K562 (cell line): ENCODE measurements around the gene IRF9. TPM values are rescaled to one million over a fixed set of nuclear protein-coding genes. Genes with fewer than 3 reads are reported as not detected.

Source experiments
- ARID1B ChIP-seq: fragments of 450-650 bp; IDR thresholded peaks from 2 replicates; pipeline ENCODE4 v1.6.1; 2016; ENCODE audit warnings: antibody characterized with exemption, mild to moderate bottlenecking, inconsistent platforms
- MECOM ChIP-seq: fragments of 250-450 bp; sonication (Bioruptor Pico); IDR thresholded peaks from 2 replicates; pipeline ENCODE4 v1.8.0; 2022; ENCODE audit warnings: inconsistent platforms
- RBM14 ChIP-seq: fragments of 200-400 bp; formaldehyde crosslinking; IDR thresholded peaks from 2 replicates; pipeline ENCODE4 v1.6.1; 2018; ENCODE audit warnings: low read depth, mild to moderate bottlenecking, low read length, moderate library complexity, borderline replicate concordance; ENCODE audit not compliant: insufficient read depth
- RBM25 ChIP-seq: fragments of 200-400 bp; formaldehyde crosslinking; IDR thresholded peaks from 2 replicates; pipeline ENCODE4 v1.6.1; 2018; ENCODE audit warnings: low read length, low read depth, moderate library complexity; ENCODE audit not compliant: severe bottlenecking
- RFX5 ChIP-seq: IDR thresholded peaks from 2 replicates; pipeline ENCODE4 v1.6.1; 2011; ENCODE audit warnings: low read depth, mild to moderate bottlenecking, improper control_type of control experiment, low read length
- SAFB2 ChIP-seq: fragments of 200-400 bp; formaldehyde crosslinking; IDR thresholded peaks from 2 replicates; pipeline ENCODE4 v1.6.1; 2018; ENCODE audit warnings: borderline replicate concordance, low read length, low read depth, moderate library complexity; ENCODE audit not compliant: severe bottlenecking
- SRF ChIP-seq, 2 experiments: fragments of 250-450, 450-650 bp in 1 of 2; sonication (Bioruptor Pico) in 1 of 2; sonication (generic) in 1 of 2; formaldehyde crosslinking; IDR thresholded peaks; 2 replicates each; pipeline versions ENCODE4 v1.5.0 to v1.5.1; 2020 to 2022; ENCODE audit warnings: mild to moderate bottlenecking in 1 of 2, missing genetic modification reagents in 1 of 2
- TCFL5 ChIP-seq: fragments of 250-450 bp; sonication (Bioruptor Pico); conservative IDR thresholded peaks from 2 replicates; pipeline ENCODE4 v1.6.1; 2021; ENCODE audit warnings: mild to moderate bottlenecking, moderate library complexity, matching md5 sums
- ZKSCAN8 ChIP-seq: fragments of 200-800 bp; sonication (Bioruptor generic); IDR thresholded peaks from 2 replicates; pipeline ENCODE4 v1.6.1; 2016; ENCODE audit warnings: missing genetic modification characterization, missing compliant biosample characterization
- ZNF274 ChIP-seq: IDR thresholded peaks from 2 replicates; pipeline ENCODE4 v1.6.1; 2011; ENCODE audit warnings: low read depth, mild to moderate bottlenecking, low read length, moderate library complexity, borderline replicate concordance
- ZNF507 ChIP-seq: conservative IDR thresholded peaks from 2 replicates; pipeline ENCODE4 v1.6.1; 2017; ENCODE audit warnings: missing genetic modification characterization, missing compliant biosample characterization
- ZNF668 ChIP-seq: fragments of 250-450 bp; sonication (Bioruptor Pico); IDR thresholded peaks from 2 replicates; pipeline ENCODE4 v1.8.0; 2022; ENCODE audit warnings: mild to moderate bottlenecking, inconsistent platforms
- ZNF780A ChIP-seq: fragments of 250-450 bp; sonication (Bioruptor Pico); IDR thresholded peaks from 2 replicates; pipeline ENCODE4 v1.5.0; 2021; ENCODE audit warnings: mild to moderate bottlenecking
- polyA plus RNA-seq, 8 experiments: library from polyadenylated mRNA; depleted of rRNA in 4 of 8; stranded (reverse) in 5 of 8; unstranded in 3 of 8; fragments of >200 nt; fragmentation: Nextera tagmentation in 2 of 8; fragmentation: Illumina TruSeq in 1 of 8; extraction: Ambion mirVana in 2 of 8; extraction: Trizol in 1 of 8; gene quantifications; 2 replicates each; pipeline versions ENCODE4 v1.2.1 to v1.2.3, GENCODE V29; 2011 to 2014; ENCODE audit warnings: inconsistent platforms in 1 of 8, missing spikeins in 1 of 8
- total RNA-seq, 7 experiments: library from RNA; depleted of rRNA in 6 of 7; stranded (reverse); fragments of >200 nt in 6 of 7; fragmentation: Illumina TruSeq in 2 of 7; extraction: Trizol in 2 of 7; gene quantifications; 2 replicates each; pipeline versions ENCODE4 v1.2.1 to v1.2.3, GENCODE V29; 2011 to 2021; ENCODE audit warnings: low replicate concordance in 1 of 7
- TF ChIP-seq, protein P1 (sequence below): fragments of 250-450 bp; sonication (Bioruptor Pico); IDR thresholded peaks from 2 replicates; pipeline ENCODE4 v1.4.0; 2020; ENCODE audit warnings: mild to moderate bottlenecking
- TF ChIP-seq, protein P2 (sequence below): fragments of 450-650 bp; formaldehyde crosslinking; IDR thresholded peaks from 2 replicates; pipeline ENCODE4 v1.4.0; 2022; ENCODE audit warnings: missing genetic modification characterization
- TF ChIP-seq, protein P3 (sequence below): sonication (generic); formaldehyde crosslinking; IDR thresholded peaks from 2 replicates; pipeline ENCODE4 v1.4.0; 2020; ENCODE audit warnings: mild to moderate bottlenecking, missing genetic modification reagents
- TF ChIP-seq, protein P4 (sequence below), 2 experiments: fragments of 450-650 bp in 1 of 2; sonication (generic) in 1 of 2; formaldehyde crosslinking in 1 of 2; IDR thresholded peaks in 1 of 2; conservative IDR thresholded peaks in 1 of 2; 2 replicates each; pipeline versions ENCODE4 v1.6.1 to v1.8.1; 2016 to 2023; ENCODE audit warnings: mild to moderate bottlenecking in 2 of 2, moderate library complexity in 2 of 2, inconsistent platforms in 1 of 2, missing genetic modification reagents in 1 of 2

IRF9 gene
- total and polyA plus RNA-seq, 9 of the 15 experiments (the other 6 are each of a cell fraction or from before 2014, with no cell fraction given): 0.79 to 14.8 (median 6.1) TPM

DNA sequence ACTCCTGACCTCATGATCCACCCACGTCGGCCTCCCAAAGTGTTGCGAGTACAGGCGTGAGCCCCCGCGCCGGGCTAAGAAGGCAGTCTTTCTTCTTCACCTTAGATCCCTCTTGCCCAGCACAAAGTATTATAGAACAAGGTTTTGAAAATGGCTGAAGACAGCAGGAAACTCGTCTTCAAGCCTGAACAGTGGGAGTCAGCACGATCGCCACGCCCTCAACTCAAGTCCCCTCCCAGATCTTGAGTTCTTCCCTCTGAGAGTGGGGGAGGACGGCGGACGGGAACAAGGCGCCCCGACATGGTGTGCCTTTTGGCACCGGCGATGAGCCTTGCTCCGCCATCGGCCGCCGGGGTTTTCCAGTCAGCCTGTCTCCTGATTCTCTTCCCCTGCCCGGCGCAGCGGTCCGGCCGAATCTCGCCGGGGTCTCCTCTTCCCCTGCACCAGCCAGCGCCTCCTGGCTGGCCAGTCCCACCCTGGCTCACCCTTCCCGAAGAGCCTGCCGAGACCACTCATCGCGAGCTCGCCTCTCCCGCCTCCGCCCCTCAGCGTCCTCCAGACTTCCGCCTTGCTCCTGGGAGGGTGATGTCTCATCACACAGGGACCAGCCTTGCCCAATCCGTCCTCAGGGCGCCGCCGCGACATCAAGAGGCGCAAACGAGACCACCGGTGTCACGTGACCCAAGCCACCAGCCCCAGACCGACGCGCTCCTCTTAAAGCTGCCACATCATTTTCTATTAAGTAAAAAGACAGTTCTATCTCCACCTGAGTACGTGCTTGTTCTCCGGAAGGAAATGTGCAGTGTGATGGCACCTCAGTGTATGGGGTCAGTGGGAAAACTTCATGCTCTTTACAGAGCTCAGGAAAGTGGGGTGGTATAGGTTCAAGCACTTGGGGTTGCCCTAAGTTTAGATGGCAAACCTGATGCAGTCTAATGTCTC, 52.1 kb downstream of the IRF9 start, which contains the start of gene CHMP4A (continued):
- TF ChIP-seq, protein P1, sequence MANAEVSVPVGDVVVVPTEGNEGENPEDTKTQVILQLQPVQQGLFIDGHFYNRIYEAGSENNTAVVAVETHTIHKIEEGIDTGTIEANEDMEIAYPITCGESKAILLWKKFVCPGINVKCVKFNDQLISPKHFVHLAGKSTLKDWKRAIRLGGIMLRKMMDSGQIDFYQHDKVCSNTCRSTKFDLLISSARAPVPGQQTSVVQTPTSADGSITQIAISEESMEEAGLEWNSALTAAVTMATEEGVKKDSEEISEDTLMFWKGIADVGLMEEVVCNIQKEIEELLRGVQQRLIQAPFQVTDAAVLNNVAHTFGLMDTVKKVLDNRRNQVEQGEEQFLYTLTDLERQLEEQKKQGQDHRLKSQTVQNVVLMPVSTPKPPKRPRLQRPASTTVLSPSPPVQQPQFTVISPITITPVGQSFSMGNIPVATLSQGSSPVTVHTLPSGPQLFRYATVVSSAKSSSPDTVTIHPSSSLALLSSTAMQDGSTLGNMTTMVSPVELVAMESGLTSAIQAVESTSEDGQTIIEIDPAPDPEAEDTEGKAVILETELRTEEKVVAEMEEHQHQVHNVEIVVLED (CRISPR knock-in tag): no peak
- no peak for TF ChIP-seq MECOM (CRISPR knock-in tag)
- TF ChIP-seq ARID1B: peak; percentile 51; the same call in 1 of the 2 replicates
- TF ChIP-seq, protein P2, sequence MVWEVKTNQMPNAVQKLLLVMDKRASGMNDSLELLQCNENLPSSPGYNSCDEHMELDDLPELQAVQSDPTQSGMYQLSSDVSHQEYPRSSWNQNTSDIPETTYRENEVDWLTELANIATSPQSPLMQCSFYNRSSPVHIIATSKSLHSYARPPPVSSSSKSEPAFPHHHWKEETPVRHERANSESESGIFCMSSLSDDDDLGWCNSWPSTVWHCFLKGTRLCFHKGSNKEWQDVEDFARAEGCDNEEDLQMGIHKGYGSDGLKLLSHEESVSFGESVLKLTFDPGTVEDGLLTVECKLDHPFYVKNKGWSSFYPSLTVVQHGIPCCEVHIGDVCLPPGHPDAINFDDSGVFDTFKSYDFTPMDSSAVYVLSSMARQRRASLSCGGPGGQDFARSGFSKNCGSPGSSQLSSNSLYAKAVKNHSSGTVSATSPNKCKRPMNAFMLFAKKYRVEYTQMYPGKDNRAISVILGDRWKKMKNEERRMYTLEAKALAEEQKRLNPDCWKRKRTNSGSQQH (CRISPR knock-in tag): 0 out of 2 replicates have a peak, but pooled peaks have one; percentile 6
- no peak for TF ChIP-seq RBM14
- TF ChIP-seq ZNF507 (tag): no peak
- TF ChIP-seq ZNF274: no peak
- no peak for TF ChIP-seq RBM25
- TF ChIP-seq RFX5: no peak
- no peak for TF ChIP-seq SRF (CRISPR knock-in tag; IDR thresholded peaks at IDR 0.05)
- TF ChIP-seq ZNF780A (CRISPR knock-in tag): no peak
- no peak for TF ChIP-seq ZKSCAN8 (CRISPR knock-in tag)
- TF ChIP-seq, protein P3, sequence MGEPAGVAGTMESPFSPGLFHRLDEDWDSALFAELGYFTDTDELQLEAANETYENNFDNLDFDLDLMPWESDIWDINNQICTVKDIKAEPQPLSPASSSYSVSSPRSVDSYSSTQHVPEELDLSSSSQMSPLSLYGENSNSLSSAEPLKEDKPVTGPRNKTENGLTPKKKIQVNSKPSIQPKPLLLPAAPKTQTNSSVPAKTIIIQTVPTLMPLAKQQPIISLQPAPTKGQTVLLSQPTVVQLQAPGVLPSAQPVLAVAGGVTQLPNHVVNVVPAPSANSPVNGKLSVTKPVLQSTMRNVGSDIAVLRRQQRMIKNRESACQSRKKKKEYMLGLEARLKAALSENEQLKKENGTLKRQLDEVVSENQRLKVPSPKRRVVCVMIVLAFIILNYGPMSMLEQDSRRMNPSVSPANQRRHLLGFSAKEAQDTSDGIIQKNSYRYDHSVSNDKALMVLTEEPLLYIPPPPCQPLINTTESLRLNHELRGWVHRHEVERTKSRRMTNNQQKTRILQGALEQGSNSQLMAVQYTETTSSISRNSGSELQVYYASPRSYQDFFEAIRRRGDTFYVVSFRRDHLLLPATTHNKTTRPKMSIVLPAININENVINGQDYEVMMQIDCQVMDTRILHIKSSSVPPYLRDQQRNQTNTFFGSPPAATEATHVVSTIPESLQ (CRISPR knock-in tag): no peak
- no peak for TF ChIP-seq TCFL5 (CRISPR knock-in tag)
- TF ChIP-seq, protein P4, sequence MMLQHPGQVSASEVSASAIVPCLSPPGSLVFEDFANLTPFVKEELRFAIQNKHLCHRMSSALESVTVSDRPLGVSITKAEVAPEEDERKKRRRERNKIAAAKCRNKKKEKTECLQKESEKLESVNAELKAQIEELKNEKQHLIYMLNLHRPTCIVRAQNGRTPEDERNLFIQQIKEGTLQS (IDR thresholded peaks at IDR 0.05): 0 out of 2 replicates have a peak, but pooled peaks have one; percentile 33
- TF ChIP-seq, protein P4 (CRISPR knock-in tag; conservative IDR thresholded peaks at IDR 0.05): no peak
- TF ChIP-seq SAFB2: no peak
- TF ChIP-seq ZNF668 (CRISPR knock-in tag): no peak
